IMR-90 (cell line): ENCODE data around the gene FNBP1. TPM values are rescaled to one million over a fixed set of nuclear protein-coding genes. Genes with fewer than 3 reads are reported as not detected.

Source experiments
- ATAC-seq: fragments of 200-7000 bp; cut with Tn5 transposase; 2 replicates; pipeline ENCODE4 v1.9.1; 2020; ENCODE audit warnings: low read depth, mild to moderate bottlenecking, moderate library complexity
- BruUV-seq: library from RNA; stranded (reverse); fragments of 400-500 nt; replicated peaks from 2 replicates; lab custom pipeline; 2021; lab: Mats Ljungman, UMichigan
- CTCF ChIA-PET: fragments of 300-600 bp; formaldehyde crosslinking; extraction: SDS; loops from one replicate; lab custom pipeline; 2021; ENCODE audit warnings: antibody characterized with exemption; lab: Yijun Ruan, JAX
- POLR2A ChIA-PET: fragments of 300-600 bp; sonication (Branson Sonifier 250); formaldehyde crosslinking; loops from one replicate; lab custom pipeline; 2022; ENCODE audit warnings: antibody characterized with exemption; ENCODE audit not compliant: unreplicated experiment; lab: Charles Lee
- DNase-seq: peaks from one replicate; pipeline ENCODE4 v3.0.0; 2013
- H2AFZ ChIP-seq: replicated peaks from 2 replicates; pipeline ENCODE3; 2013; ENCODE audit warnings: low read length, mild to moderate bottlenecking; ENCODE audit not compliant: poor library complexity
- H2AK5ac ChIP-seq: 2 replicates; pipeline ENCODE4 v1.6.1; 2013; ENCODE audit warnings: low read depth, low read length, inconsistent platforms
- H2AK9ac ChIP-seq: replicated peaks from 2 replicates; pipeline ENCODE3; 2013; ENCODE audit warnings: mild to moderate bottlenecking, low read depth, low read length, moderate library complexity; ENCODE audit not compliant: poor library complexity
- H2BK120ac ChIP-seq: 2 replicates; pipeline ENCODE4 v1.6.1; 2013; ENCODE audit warnings: low read depth, low read length, inconsistent platforms
- H2BK15ac ChIP-seq: 3 replicates; pipeline ENCODE4 v1.6.1; 2013; ENCODE audit warnings: low read depth, low read length, inconsistent platforms
- H2BK20ac ChIP-seq: 2 replicates; pipeline ENCODE4 v1.6.1; 2013; ENCODE audit warnings: low read depth, mild to moderate bottlenecking, inconsistent platforms, low read length, moderate library complexity
- H2BK5ac ChIP-seq: 2 replicates; pipeline ENCODE4 v1.6.1; 2013; ENCODE audit warnings: mild to moderate bottlenecking, low read depth, low read length, inconsistent platforms; ENCODE audit not compliant: poor library complexity, severe bottlenecking
- H3K14ac ChIP-seq: replicated peaks from 2 replicates; pipeline ENCODE4 v1.6.1; 2013; ENCODE audit warnings: low read depth, low read length, inconsistent platforms
- H3K18ac ChIP-seq: 2 replicates; pipeline ENCODE4 v1.6.1; 2013; ENCODE audit warnings: low read depth, low read length, control low read depth
- H3K23ac ChIP-seq: 2 replicates; pipeline ENCODE4 v1.6.1; 2013; ENCODE audit warnings: low read depth, low read length, inconsistent platforms
- H3K27ac ChIP-seq: 2 replicates; pipeline ENCODE4 v1.5.1; 2013; ENCODE audit warnings: mild to moderate bottlenecking, control low read depth, low read length; ENCODE audit not compliant: insufficient read depth
- H3K27me3 ChIP-seq: 2 replicates; pipeline ENCODE4 v1.6.1; 2013; ENCODE audit warnings: low read length; ENCODE audit not compliant: control insufficient read depth, insufficient read depth
- H3K36me3 ChIP-seq: 2 replicates; pipeline ENCODE4 v1.6.1; 2013; ENCODE audit warnings: low read length, mixed read lengths; ENCODE audit not compliant: control insufficient read depth, insufficient read depth
- H3K4ac ChIP-seq: 2 replicates; pipeline ENCODE4 v1.6.1; 2013; ENCODE audit warnings: low read depth, low read length, inconsistent platforms
- H3K4me1 ChIP-seq: 2 replicates; pipeline ENCODE4 v1.6.1; 2013; ENCODE audit warnings: low read length, mixed read lengths; ENCODE audit not compliant: control insufficient read depth, insufficient read depth
- H3K4me2 ChIP-seq: 2 replicates; pipeline ENCODE4 v1.6.1; 2013; ENCODE audit warnings: low read depth, mild to moderate bottlenecking, control low read depth, low read length, moderate library complexity
- H3K4me3 ChIP-seq: 2 replicates; pipeline ENCODE4 v1.5.1; 2013; ENCODE audit warnings: low read depth, mild to moderate bottlenecking, control low read depth, low read length, moderate library complexity; ENCODE audit not compliant: insufficient read depth
- H3K56ac ChIP-seq: 2 replicates; pipeline ENCODE4 v1.6.1; 2013; ENCODE audit warnings: low read length, inconsistent platforms; ENCODE audit not compliant: insufficient read depth; ENCODE audit errors: extremely low read depth
- H3K79me1 ChIP-seq, 2 experiments: 2 replicates each; pipeline ENCODE4 v1.6.1; 2013; ENCODE audit warnings: low read length in 2 of 2, inconsistent platforms in 1 of 2, low read depth in 1 of 2
- H3K9ac ChIP-seq: 2 replicates; pipeline ENCODE4 v1.6.1; 2013; ENCODE audit warnings: low read depth, low read length, control low read depth
- H3K9me1 ChIP-seq: 2 replicates; pipeline ENCODE4 v1.6.1; 2013; ENCODE audit warnings: low read length, inconsistent platforms; ENCODE audit not compliant: insufficient read depth
- H3K9me3 ChIP-seq: 2 replicates; pipeline ENCODE4 v1.6.1; 2013; ENCODE audit warnings: low read length; ENCODE audit not compliant: control insufficient read depth, insufficient read depth
- H4K20me1 ChIP-seq: 2 replicates; pipeline ENCODE4 v1.6.1; 2013; ENCODE audit warnings: low read length, inconsistent platforms; ENCODE audit not compliant: insufficient read depth
- H4K5ac ChIP-seq: 2 replicates; pipeline ENCODE4 v1.6.1; 2013; ENCODE audit warnings: mild to moderate bottlenecking, low read depth, low read length, control low read depth
- H4K8ac ChIP-seq, 2 experiments: 2 replicates each; pipeline ENCODE4 v1.6.1; 2013; ENCODE audit warnings: low read depth in 2 of 2, low read length in 2 of 2, control low read depth in 1 of 2, inconsistent platforms in 1 of 2
- H4K91ac ChIP-seq: 2 replicates; pipeline ENCODE4 v1.6.1; 2013; ENCODE audit warnings: low read depth, low read length, inconsistent platforms; ENCODE audit not compliant: insufficient read depth
- CTCF ChIP-seq: conservative IDR thresholded peaks from 2 replicates; pipeline ENCODE4 v1.5.1; 2012; ENCODE audit warnings: mild to moderate bottlenecking, low read depth, low read length, improper control_type of control experiment
- FOS ChIP-seq: fragments of 150-350 bp; IDR thresholded peaks from 2 replicates; pipeline ENCODE4 v1.6.1; 2016; ENCODE audit warnings: low read depth, low read length
- RAD21 ChIP-seq: IDR thresholded peaks from 2 replicates; pipeline ENCODE4 v1.6.1; 2012; ENCODE audit warnings: low read length, improper control_type of control experiment
- WGBS, 2 experiments: methylation state at CpG; one replicate each; pipeline versions ENCODE4 v1.1.5 to v1.1.7; 2013; ENCODE audit warnings: missing lambda C conversion rate in 2 of 2; ENCODE audit not compliant: insufficient read length in 1 of 2; ENCODE audit errors: extremely low coverage in 2 of 2; 5-methylcytosine and 5-hydroxymethylcytosine counted together
- dilution Hi-C: fragments of 300-500 bp; cut with HindIII; formaldehyde crosslinking; loops from one replicate; pipeline ENCODE4 v1.14.3; 2018; ENCODE audit warnings: low sequenced_read_pairs; ENCODE audit not compliant: unreplicated experiment
- in situ Hi-C: fragments of 300-500 bp; cut with MboI; formaldehyde crosslinking; loops from 3 replicates; pipeline ENCODE4 v1.14.3; 2019; ENCODE audit warnings: low sequenced_read_pairs, inconsistent platforms, mixed read lengths
- intact Hi-C: fragments of 100-400 bp; cut with micrococcal nuclease; formaldehyde crosslinking; loops from 2 replicates; pipeline ENCODE4 v1.10.0; 2022
- polyA plus RNA-seq, 3 experiments: library from polyadenylated mRNA; depleted of rRNA; stranded (reverse); fragments of >200 nt; gene quantifications; 2 replicates each; pipeline ENCODE4 v1.2.3, GENCODE V29; 2012; ENCODE audit warnings: low replicate concordance in 1 of 3
- total RNA-seq: library from RNA; depleted of rRNA; stranded (reverse); fragments of >200 nt; gene quantifications from 2 replicates; pipeline ENCODE4 v1.2.3, GENCODE V29; 2012

The FNBP1 gene
- total and polyA plus RNA-seq, 2 of the 4 experiments (the other 2 are of a cell fraction): 10.3 to 15.4 TPM

GRCh38 chr9:130039528-130040147 lies 3.4 kb downstream of the FNBP1 start:
- H3K4ac ChIP-seq: no peak overlapping the region
- peaks cover 58% of the 10 kb centered on the region for H4K20me1 ChIP-seq
- no peak overlapping the region for H2AK9ac ChIP-seq
- 96% methylated on average over 4 of the region's 6 CpGs; no CpG with 5 or more reads in 1 of the 2 experiments for WGBS, 2 experiments
- no peak overlapping the region for H3K4me2 ChIP-seq
- H3K18ac ChIP-seq: no peak overlapping the region
- H3K79me1 ChIP-seq: peaks cover 18 to 33% of the 10 kb centered on the region in 2 experiments; a peak in 3 of 4 replicates
- no peak overlapping the region for H2BK20ac ChIP-seq
- no peak overlapping the region for H3K4me3 ChIP-seq
- dilution Hi-C loops: no loop called here
- H3K27me3 ChIP-seq: no peaks in the 10 kb centered on the region
- no peak overlapping the region for H3K9ac ChIP-seq
- H4K8ac ChIP-seq: no peak overlapping the region
- H3K14ac ChIP-seq: no peak overlapping the region
- peaks cover 4% of the 10 kb centered on the region for H3K9me1 ChIP-seq
- ATAC-seq (no peak), DNase-seq (no peak)
- H2AK5ac ChIP-seq: no peak overlapping the region
- H3K27ac ChIP-seq: no peak overlapping the region
- no peak overlapping the region for H2BK5ac ChIP-seq
- no peak overlapping the region for H2BK120ac ChIP-seq
- no peak overlapping the region for H2BK15ac ChIP-seq
- peaks cover 5% of the 10 kb centered on the region for H3K4me1 ChIP-seq
- in situ Hi-C loops: loop anchor here (5.0 kb wide), 1 partner anchor 72 kb away; no protein-coding TSS in a partner anchor
- ChIA-PET CTCF (interaction anchor here (0.7 kb wide), 1 partner anchor 13 kb away, joined by 3 read pairs; no protein-coding TSS in a partner anchor), POLR2A (interaction anchor here (0.6 kb wide), 2 partner anchors 14 to 26 kb away, joined by 3 to 4 read pairs; no protein-coding TSS in a partner anchor)
- no peak overlapping the region for H3K56ac ChIP-seq
- intact Hi-C loops: loop anchor here (5.0 kb wide), 1 partner anchor 107 kb away; no protein-coding TSS in a partner anchor
- no peak overlapping the region for H4K91ac ChIP-seq
- no peak overlapping the region for H3K23ac ChIP-seq
- no peaks in the 10 kb centered on the region for H3K36me3 ChIP-seq
- no peaks in the 10 kb centered on the region for H3K9me3 ChIP-seq
- TSS peak; percentile 26 for BruUV-seq
- H4K5ac ChIP-seq: no peak overlapping the region
- H2AFZ ChIP-seq: no peak overlapping the region
- TF ChIP-seq RAD21 (0 out of 2 replicates have a peak, but pooled peaks have one; percentile 18), CTCF (0 out of 2 replicates have a peak, but pooled peaks have one; percentile 6), FOS (no peak)
